Measurements from ENCODE around the gene RAPGEF6. TPM values are rescaled to one million over a fixed set of nuclear protein-coding genes. Genes with fewer than 3 reads are reported as not detected.
"Not testable (repeated sequence)": the region's sequence is repeated elsewhere in the genome, so short reads cannot be mapped to it uniquely, and the experiment has no call there.

Gene RAPGEF6
- polyA plus RNA-seq, 1 donor from 2014 or later: 121 TPM

DNA sequence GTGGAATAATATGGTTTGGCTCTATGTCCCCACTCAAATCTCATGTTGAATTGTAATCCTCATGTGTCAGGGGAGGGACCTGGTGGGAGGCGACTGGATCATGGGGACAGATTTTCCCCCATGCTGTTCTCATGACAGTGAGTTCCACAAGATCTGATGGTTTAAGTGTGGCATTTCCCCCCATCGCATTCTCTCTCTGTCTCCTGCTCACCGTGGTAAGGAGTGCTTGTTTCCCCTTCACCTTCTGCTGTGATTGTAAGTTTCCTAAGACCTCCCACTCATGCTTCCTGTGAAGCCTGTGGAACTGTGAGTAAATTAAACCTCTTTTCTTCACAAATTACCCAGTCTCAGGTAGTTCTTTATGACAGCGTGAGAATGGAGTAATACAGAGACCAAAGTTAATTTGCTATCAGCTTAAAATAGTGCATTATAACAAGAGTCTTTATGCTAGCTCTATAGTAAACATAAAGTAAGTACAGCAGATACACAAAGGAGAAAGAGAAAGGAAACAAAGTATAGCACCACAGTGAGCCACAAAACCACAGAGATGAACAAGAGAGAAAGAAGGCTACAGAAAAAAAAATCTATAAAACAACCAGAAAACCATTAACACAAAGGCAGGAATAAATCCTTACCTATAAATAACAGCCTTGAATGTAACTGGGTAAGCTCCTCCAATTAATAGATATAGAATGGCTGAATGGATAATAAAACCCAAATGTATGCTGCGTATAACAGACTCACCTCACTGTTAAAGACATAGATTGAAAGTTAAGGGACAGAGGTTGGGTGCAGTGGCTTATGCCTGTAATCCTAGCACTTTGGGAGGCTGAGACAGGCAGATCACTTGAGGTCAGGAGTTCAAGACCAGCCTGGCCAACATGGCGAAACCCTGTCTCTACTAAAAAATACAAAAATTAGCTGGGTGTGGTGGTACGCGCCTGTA, 39.7 kb downstream of the RAPGEF6 start:
- no peak overlapping the region for H3K9ac ChIP-seq (ENCODE audit: low read length)
- no peaks in the 10 kb centered on the region for H3K79me2 ChIP-seq (replicated peaks; ENCODE audit: insufficient read depth, low read length)
- H3K27ac ChIP-seq (ENCODE audit: low read length): no peak overlapping the region
- H3F3A ChIP-seq (ENCODE audit: insufficient read depth, low read length, poor library complexity, severe bottlenecking): no peaks in the 10 kb centered on the region
- no peak for TF ChIP-seq POLR2AphosphoS5 (IDR thresholded peaks at IDR 0.05)
- TF ChIP-seq, protein P1, sequence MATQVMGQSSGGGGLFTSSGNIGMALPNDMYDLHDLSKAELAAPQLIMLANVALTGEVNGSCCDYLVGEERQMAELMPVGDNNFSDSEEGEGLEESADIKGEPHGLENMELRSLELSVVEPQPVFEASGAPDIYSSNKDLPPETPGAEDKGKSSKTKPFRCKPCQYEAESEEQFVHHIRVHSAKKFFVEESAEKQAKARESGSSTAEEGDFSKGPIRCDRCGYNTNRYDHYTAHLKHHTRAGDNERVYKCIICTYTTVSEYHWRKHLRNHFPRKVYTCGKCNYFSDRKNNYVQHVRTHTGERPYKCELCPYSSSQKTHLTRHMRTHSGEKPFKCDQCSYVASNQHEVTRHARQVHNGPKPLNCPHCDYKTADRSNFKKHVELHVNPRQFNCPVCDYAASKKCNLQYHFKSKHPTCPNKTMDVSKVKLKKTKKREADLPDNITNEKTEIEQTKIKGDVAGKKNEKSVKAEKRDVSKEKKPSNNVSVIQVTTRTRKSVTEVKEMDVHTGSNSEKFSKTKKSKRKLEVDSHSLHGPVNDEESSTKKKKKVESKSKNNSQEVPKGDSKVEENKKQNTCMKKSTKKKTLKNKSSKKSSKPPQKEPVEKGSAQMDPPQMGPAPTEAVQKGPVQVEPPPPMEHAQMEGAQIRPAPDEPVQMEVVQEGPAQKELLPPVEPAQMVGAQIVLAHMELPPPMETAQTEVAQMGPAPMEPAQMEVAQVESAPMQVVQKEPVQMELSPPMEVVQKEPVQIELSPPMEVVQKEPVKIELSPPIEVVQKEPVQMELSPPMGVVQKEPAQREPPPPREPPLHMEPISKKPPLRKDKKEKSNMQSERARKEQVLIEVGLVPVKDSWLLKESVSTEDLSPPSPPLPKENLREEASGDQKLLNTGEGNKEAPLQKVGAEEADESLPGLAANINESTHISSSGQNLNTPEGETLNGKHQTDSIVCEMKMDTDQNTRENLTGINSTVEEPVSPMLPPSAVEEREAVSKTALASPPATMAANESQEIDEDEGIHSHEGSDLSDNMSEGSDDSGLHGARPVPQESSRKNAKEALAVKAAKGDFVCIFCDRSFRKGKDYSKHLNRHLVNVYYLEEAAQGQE (IDR thresholded peaks at IDR 0.05; ENCODE audit: borderline replicate concordance): no peak
- TF ChIP-seq EZH2 (IDR thresholded peaks at IDR 0.05; ENCODE audit: borderline replicate concordance, insufficient read depth, low read length, poor library complexity, severe bottlenecking): no peak
- TF ChIP-seq TAF1 (IDR thresholded peaks at IDR 0.05; ENCODE audit: low read depth): no peak
- TF ChIP-seq EP300 (conservative IDR thresholded peaks at IDR 0.05; ENCODE audit: poor library complexity, severe bottlenecking): no peak
- no peak for TF ChIP-seq SMC3 (conservative IDR thresholded peaks at IDR 0.05; ENCODE audit: poor library complexity)
- no peak for TF ChIP-seq RAD21 (conservative IDR thresholded peaks at IDR 0.05)
- TF ChIP-seq MXI1 (conservative IDR thresholded peaks at IDR 0.05; ENCODE audit: poor library complexity, severe bottlenecking): no peak
- TF ChIP-seq, protein P2, sequence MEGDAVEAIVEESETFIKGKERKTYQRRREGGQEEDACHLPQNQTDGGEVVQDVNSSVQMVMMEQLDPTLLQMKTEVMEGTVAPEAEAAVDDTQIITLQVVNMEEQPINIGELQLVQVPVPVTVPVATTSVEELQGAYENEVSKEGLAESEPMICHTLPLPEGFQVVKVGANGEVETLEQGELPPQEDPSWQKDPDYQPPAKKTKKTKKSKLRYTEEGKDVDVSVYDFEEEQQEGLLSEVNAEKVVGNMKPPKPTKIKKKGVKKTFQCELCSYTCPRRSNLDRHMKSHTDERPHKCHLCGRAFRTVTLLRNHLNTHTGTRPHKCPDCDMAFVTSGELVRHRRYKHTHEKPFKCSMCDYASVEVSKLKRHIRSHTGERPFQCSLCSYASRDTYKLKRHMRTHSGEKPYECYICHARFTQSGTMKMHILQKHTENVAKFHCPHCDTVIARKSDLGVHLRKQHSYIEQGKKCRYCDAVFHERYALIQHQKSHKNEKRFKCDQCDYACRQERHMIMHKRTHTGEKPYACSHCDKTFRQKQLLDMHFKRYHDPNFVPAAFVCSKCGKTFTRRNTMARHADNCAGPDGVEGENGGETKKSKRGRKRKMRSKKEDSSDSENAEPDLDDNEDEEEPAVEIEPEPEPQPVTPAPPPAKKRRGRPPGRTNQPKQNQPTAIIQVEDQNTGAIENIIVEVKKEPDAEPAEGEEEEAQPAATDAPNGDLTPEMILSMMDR (IDR thresholded peaks at IDR 0.05; ENCODE audit: poor library complexity, severe bottlenecking): no peak
- no peaks in the 10 kb centered on the region for H3K36me3 ChIP-seq (ENCODE audit: insufficient read depth, low read length)
- no peak overlapping the region for H3K4me3 ChIP-seq (ENCODE audit: low read length)
- H3K4me2 ChIP-seq (ENCODE audit: low read length): no peak overlapping the region
- no peaks in the 10 kb centered on the region for H3K9me3 ChIP-seq (ENCODE audit: low read length)
- H3K27me3 ChIP-seq (ENCODE audit: insufficient read depth, low read depth, low read length): no peaks in the 10 kb centered on the region
- no peak overlapping the region for H2AFZ ChIP-seq (ENCODE audit: low read depth, low read length)
- H3K9me2 ChIP-seq (ENCODE audit: insufficient read depth, low read length): no peaks in the 10 kb centered on the region
- no peaks in the 10 kb centered on the region for H4K20me1 ChIP-seq (ENCODE audit: insufficient read depth)

DNA sequence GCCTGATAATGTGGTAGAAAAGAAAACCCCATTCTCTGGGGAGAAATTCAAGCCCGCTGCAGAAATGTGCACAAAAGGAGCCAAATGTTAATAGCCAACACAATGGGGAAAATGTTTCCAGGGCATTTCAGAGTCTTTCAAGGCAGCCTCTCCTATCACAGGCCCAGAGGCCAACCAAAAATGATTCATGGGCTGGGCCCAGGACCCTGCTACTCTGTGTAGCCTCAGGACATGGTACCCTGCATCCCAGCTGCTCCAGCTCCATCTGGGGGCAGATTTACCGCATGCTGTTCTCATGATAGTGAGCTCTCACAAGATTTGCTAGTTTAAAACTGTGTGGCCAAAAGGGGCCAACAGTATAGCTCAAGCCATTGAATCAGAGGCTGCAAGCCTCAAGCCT, 41.1 kb downstream of the RAPGEF6 start:
- Histone ChIP-seq H3K9me2 (ENCODE audit: insufficient read depth, low read length) (no peaks in the 10 kb centered on the region), H3K27me3 (ENCODE audit: insufficient read depth, low read depth, low read length) (no peaks in the 10 kb centered on the region), H2AFZ (ENCODE audit: low read depth, low read length) (no peak overlapping the region), H3K4me2 (ENCODE audit: low read length) (no peak overlapping the region), H3K9ac (ENCODE audit: low read length) (no peak overlapping the region), H4K20me1 (ENCODE audit: insufficient read depth) (no peaks in the 10 kb centered on the region), H3K79me2 (replicated peaks; ENCODE audit: insufficient read depth, low read length) (no peaks in the 10 kb centered on the region), H3K27ac (ENCODE audit: low read length) (no peak overlapping the region), H3K9me3 (ENCODE audit: low read length) (no peaks in the 10 kb centered on the region), H3F3A (ENCODE audit: insufficient read depth, low read length, poor library complexity, severe bottlenecking) (no peaks in the 10 kb centered on the region), H3K4me3 (ENCODE audit: low read length) (no peak overlapping the region), H3K36me3 (ENCODE audit: insufficient read depth, low read length) (no peaks in the 10 kb centered on the region)
- TF ChIP-seq TAF1 (IDR thresholded peaks at IDR 0.05; ENCODE audit: low read depth) (no peak), MXI1 (conservative IDR thresholded peaks at IDR 0.05; ENCODE audit: poor library complexity, severe bottlenecking) (no peak), EP300 (conservative IDR thresholded peaks at IDR 0.05; ENCODE audit: poor library complexity, severe bottlenecking) (no peak)
- TF ChIP-seq, protein P2 (IDR thresholded peaks at IDR 0.05; ENCODE audit: poor library complexity, severe bottlenecking): no peak

DNA sequence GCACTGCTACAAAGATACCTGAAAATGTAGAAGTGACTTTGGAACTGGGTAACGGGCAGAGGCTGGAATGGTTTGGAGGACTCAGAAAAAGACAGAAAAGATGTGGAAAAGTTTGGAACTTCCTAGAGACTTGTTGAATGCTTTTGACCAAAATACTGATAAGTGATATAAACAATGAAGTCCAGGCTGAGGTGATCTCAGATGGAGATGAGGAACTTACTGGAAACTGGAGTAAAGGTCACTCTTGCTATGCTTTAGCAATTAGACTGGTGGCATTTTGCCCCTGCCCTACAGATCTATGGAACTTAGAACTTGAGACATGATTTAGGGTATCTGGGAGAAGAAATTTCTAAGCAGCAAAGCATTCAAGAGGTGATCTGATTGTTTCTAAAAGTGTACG, 41.6 kb downstream of the RAPGEF6 start:
- H3K4me2 ChIP-seq (ENCODE audit: low read length); H3K79me2 ChIP-seq (replicated peaks; ENCODE audit: insufficient read depth, low read length); H3K27ac ChIP-seq (ENCODE audit: low read length): not testable (repeated sequence)

More for the DNA sequence above, 41.6 kb downstream of the RAPGEF6 start:
- not testable (repeated sequence) for H3K36me3 ChIP-seq (ENCODE audit: insufficient read depth, low read length); H2AFZ ChIP-seq (ENCODE audit: low read depth, low read length); H3F3A ChIP-seq (ENCODE audit: insufficient read depth, low read length, poor library complexity, severe bottlenecking); H3K27me3 ChIP-seq (ENCODE audit: insufficient read depth, low read depth, low read length); H3K9me3 ChIP-seq (ENCODE audit: low read length); H3K4me3 ChIP-seq (ENCODE audit: low read length); H4K20me1 ChIP-seq (ENCODE audit: insufficient read depth); H3K9ac ChIP-seq (ENCODE audit: low read length); H3K9me2 ChIP-seq (ENCODE audit: insufficient read depth, low read length)

Measured in neural cell (in vitro differentiated cells).